GM19467 (cell line): ENCODE results near the gene COPG2.
A peak's percentile ranks its signal among the peaks of the same experiment; 100 is the strongest.
"Not testable (repeated sequence)": the region's sequence is repeated elsewhere in the genome, so short reads cannot be mapped to it uniquely, and the experiment has no call there.

Experiments used
- ATAC-seq: cut with Tn5 transposase; IDR thresholded peaks from one replicate; pipeline ENCODE4 v1.9.1; 2021; ENCODE audit warnings: mild to moderate bottlenecking, moderate library complexity; ENCODE audit not compliant: unreplicated experiment

COPG2 gene

DNA sequence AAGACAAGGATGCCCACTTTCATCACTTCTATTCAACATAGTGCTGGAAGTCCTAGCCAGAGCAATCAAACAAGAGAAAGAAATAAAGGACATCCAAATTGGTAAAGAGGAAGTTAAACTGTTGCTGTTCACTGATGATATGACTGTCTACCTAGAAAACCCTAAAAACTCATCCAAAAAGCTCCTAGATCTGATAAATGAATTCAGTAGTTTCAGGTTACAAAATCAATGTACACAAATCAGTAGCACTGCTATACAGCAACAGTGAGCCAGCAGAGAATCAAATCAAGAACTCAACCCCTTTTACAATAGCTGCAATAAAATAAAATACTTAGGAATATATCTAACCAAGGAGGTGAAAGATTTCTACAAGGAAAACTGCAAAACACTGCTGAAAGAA, 98.4 kb downstream of the COPG2 start:
- not testable (repeated sequence) for ATAC-seq

DNA sequence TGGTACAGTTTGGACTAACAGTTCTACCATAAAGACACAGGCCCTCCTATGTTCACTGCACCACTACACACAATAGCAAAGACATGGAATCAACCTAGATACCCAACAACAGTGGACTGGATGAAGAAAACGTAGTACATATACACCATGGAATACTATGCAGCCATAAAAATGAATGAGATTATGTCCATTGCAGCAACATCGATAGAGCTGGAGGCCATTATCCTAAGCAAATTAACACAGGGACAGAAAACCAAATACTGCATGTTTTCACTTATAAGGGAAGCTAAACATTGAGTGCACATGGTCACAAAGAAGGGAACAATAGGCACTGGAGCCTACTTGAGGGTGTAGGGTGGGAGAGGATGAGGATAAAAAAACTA, 101.7 kb downstream of the COPG2 start:
- ATAC-seq, result no peak

DNA sequence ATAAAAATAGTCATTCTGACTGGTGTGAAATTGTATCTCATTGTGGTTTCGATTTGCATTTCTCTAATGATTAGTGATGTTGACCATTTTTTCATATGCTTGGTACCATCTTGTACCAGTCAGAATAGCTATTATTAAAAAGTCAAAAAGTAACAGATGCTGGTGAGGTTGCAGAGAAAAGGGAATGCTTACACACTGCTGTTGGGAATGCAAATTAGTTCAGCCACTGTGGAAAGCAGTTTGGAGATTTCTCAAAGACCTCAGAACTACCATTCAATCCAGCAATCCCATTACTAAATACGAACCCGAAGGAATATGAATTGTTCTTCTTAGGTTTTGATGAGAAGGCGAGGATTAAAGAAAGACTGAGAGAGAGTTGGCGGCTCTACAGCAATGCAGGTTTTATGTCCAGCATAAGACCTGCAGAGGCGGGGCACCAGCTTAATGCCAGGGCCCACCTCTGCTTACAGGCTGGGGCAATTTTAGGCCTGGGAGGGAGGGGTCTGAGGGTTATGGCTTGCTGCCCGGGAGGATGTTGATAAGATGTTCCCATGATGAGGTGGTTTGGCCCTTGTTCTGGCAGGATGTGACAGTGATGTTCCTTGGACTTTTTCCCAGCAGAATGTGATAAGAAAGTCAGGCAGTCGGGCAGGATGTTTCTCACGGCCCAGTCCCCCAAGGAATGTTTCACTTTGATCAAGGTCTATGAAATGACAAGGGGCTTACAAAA, 102.2 kb downstream of the COPG2 start:
- ATAC-seq, result no peak

DNA sequence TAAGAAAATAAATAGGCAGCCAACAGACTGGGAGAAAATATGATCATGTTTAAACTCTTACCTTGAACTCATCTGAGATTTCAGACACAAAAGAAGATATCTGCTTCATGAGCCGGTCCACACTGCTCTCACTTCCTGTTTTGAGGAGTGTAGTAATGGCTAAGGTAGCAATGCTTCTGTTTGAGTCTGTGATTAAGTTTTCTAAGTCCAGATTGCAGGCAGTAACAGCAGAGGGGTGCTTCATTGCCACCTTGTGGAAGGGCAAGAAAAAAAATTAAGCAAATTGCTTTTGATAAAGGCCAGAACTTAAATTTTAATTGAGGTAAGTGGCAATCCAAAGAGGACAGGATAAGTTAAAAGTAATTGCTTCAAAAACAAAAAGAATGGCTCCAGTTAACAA, 107.6 kb downstream of the COPG2 start:
- peak; percentile 77 for ATAC-seq

DNA sequence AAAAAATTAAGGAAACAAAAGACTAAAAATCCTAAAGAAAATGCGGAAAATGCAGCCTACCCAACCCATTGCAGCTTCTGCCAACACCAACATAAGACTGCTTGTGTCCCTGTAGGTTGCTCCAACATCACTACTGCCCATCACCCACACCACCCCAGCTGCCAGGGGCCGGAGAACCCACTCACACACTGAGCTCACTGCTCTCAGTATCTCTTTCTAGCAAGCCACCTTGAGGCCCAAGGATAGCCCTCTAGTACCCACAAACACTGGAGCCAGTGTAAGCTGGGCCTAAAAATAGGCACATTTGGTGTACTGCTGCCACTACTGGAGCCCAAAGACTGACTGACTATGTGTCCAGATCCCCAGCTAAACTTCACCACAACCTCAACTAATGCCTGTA, 109.4 kb downstream of the COPG2 start:
- no peak for ATAC-seq

DNA sequence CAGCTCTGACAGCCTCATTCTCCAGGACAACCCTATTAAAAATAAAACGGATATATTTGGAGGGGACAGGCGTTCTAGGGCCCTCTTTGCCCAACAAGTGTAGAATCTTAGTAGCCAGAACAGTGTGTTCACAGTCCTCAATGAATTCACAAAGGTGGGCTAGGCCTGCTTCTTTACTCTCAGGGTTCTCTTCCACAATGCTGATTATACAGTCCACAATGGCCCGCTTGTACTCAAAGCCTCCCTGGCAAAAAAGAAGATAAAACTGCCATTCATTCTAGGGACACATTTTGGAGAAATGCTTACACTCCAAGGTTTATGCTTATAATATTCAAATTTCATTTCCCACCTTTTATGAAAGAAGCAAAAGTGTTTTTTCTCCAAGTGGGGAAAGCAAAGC, 114.1 kb downstream of the COPG2 start:
- ATAC-seq, result no peak

DNA sequence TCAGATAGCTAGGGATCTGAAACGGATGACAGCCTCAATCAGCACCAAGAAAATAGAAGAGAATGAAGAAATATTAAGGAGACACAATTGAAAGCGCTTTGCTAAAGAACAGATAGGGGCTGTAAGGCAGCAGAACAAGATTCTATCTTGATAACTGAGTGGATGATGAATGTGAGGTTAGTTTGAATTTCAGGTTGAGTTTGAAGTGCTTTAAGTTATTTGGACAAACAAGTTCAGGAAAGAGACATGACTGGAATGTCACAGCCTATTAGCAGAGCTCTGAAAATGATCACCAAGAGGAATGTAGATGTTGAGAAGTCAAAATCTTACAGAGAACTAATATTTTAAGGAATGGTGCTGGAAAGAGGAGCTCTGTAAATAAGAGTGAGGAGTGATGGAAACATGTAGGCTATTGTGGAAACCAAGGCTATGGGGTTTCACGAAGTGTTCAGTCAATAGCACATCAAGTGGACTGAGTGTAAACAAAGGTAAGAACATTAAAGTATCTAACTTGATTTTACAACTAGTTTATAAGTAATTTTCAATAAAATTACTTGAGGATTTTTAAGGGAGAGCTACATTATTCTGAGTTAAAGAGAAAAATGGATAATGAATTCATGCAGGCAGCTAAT, 115.0 kb downstream of the COPG2 start:
- no peak for ATAC-seq

DNA sequence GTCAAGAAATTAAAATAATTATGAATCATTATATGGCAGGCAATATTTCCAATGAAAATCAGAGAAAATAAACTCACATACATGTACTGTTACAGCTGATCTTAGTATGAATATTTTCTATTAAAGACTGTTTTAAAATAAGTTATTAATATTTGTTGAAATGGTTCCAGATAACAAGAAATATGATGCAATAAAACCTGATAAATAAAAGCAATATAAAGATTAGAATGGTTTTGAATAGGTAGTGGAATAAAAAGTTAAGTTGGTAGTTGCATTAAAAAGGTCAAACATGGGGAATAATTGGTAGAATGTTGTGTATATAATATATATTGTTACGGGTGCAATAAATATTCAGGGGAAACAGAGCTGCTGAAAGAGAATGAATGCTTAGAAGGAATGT, 124.2 kb downstream of the COPG2 start:
- ATAC-seq, result no peak

DNA sequence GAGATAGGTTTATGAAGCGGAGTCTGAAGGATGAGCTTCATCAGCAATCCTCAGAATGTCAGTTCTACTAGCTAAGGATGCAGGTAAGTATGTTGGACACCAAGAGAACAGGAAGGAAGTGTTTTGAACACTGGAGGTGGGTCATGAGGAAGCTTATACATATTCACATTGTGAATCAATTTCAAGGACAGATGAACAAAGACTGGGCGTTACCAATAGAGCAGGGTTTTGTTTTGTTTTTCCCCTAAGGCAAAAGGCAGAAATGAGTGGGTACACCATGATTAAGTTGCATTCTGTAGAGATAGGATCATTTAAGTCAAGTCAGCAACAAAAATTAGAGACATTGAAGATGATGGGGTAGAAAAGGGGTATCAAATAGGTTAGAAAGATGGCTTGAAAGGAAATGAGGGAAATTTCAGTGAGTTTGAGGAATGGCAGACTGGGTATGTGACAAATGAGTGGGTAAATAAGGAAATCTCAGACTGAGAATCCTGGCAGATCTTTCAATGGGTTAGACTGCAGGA, 125.0 kb downstream of the COPG2 start:
- no peak for ATAC-seq

DNA sequence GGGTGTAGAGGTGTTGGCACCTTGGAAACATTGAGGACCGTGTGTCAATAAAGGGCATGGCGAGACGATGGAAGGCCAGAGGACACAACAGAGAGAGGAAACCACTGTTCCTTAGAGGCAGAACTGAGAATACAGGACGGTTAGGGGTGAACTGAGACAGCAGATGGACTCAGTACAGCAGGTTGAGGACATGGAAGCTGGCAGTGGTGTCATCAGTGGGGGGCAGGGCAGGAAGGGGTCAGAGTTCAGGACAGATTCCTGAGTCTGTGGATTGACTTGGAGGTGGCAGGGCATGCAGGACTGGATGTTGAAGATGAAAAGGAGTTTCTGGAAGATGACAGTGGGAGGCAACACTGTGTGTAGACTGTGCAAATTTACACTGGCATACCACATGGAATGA, 126.3 kb downstream of the COPG2 start:
- not testable (repeated sequence) for ATAC-seq

DNA sequence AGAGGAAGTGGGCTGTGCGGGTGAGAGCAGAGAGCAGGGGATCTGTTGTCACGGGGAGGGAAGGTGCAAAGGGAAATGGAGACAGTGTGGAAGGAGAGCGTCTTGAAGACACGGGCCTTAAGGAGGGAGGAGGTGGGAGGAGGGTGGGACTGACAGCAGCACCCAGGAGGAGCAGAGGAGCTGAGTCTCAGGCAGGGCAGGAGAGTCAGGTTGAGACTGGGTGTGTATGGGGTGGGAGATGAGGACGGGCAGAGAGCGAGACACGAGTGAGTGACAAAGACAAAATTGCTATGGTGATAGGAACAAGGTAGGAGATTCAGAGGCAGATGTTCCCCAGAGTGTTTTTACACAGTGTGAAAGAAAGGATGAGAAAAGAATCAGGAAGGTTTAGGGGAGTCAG, 127.3 kb downstream of the COPG2 start:
- not testable (repeated sequence) for ATAC-seq

DNA sequence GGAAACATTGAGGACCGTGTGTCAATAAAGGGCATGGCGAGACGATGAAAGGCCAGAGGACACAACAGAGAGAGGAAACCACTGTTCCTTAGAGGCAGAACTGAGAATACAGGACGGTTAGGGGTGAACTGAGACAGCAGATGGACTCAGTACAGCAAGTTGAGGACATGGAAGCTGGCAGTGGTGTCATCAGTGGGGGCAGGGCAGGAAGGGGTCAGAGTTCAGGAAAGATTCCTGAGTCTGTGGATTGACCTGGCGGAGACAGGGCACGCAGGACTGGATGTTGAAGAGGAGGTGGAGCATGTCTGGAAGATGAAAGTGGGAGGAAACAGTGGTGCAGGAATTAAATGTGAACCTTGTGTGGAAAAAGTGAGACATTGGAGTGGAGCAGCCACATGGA, 130.7 kb downstream of the COPG2 start:
- ATAC-seq, result not testable (repeated sequence)

DNA sequence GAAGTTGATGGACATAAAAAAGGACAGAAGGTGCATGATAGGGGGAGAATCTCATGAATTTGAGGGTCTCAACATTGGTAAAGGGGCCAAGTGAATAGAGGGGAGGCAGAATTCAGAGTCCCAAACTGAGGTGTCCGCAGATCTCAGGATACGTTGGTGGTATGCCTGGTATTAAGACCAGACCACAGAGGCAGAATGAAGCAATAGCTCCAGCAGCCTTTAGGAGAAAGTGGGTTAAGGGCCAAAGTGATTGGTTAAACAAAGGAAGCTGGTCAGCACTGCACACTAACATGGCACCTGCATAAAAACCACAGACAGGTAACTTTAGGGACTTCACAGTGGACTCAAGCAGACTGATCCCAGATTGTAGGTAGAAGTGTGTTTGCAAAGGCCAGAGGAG, 139.1 kb downstream of the COPG2 start:
- no peak for ATAC-seq

DNA sequence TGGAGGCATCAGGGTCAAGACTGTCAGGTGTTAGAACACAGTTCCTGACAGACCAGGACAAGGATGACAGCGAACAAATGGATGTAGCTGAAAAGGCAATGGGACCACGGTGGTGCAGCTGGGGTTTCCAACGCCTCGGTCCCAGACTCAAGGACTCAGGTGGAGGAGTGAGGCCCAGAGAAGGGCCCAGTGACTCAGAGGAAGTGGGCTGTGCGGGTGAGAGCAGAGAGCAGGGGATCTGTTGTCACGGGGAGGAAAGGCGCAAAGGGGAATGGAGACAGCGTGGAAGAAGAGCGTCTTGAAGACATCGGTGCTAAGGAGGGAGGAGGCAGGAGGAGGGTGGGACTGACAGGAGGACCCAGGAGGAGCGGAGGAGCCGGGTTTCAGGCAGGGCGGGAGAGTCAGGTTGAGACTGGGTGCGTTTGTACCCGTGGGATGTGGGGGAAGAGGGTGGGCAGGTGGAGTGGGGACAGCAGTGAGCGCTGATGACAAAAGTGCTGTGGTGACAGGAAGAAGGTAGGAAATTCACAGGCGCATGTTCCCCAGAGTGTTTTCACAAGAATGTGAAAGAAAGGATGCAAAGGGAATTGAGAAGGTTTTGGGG, 140.7 kb downstream of the COPG2 start:
- not testable (repeated sequence) for ATAC-seq

DNA sequence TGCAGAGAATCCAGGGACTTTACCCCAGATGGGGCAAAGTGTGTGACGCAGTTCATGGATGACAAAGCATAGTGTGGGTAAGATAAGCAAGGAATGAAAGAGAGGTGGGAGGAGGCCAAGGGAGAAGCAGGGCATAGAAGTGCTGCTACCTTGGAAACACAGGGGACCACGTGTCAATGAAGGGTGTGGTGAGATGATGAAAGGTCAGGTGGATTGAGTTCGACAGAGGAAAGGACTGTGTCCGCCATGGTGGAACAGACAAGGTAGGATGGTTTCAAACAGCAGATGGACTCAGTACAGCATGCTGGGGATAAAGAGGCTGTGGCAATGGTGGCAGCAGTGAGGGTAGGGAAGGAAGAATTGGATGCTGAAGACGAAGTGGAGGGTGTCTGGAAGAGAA, 143.9 kb downstream of the COPG2 start:
- no peak for ATAC-seq

DNA sequence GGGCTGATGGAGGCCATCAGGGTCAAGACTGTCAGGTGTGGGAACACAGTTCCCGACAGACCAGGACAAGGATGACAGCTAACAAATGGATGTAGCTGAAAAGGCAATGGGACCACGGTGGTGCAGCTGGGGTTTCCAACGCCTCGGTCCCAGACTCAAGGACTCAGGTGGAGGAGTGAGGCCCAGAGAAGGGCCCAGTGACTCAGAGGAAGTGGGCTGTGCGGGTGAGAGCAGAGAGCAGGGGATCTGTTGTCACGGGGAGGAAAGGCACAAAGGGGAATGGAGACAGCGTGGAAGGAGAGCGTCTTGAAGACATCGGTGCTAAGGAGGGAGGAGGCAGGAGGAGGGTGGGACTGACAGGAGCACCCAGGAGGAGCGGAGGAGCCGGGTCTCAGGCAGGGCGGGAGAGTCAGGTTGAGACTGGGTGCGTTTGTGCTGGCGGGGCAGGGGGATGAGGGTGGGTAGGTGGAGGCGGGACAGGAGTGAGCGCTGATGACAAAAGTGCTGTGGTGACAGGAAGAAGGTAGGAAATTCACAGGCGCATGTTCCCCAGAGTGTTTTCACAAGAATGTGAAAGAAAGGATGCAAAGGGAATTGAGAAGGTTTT, 144.9 kb downstream of the COPG2 start:
- not testable (repeated sequence) for ATAC-seq

DNA sequence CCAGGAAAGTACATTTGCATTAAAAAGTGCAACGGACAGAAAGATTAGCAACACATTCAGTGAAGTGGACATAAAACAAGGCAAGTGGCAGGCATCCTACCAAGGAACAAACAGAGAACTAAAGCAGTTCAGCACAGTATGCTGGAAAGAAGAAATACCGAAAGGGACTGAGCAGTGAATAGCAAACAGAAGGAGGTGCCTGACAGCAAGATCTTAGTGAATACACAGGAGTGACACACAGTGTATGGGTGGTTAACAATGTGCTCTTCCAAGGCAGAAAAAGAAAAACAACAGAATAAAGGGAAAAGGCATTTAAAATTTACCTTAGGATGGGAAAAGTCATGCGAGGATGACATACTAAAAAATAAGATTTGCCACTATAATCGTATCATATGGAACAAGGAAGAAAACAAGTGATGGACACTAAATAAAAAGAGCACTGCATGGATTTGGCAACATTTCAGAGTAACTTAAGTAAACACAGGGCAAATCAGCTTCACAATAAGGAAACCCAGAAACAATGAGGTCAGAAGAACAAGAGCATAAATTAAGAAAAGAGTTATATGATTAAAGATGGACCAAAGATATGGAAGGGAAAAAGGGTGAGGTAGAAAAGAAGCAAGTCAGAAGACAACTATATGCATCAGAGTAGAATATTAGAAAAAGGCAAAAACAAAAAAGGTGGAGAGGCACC, 147.1 kb downstream of the COPG2 start:
- ATAC-seq, result no peak

DNA sequence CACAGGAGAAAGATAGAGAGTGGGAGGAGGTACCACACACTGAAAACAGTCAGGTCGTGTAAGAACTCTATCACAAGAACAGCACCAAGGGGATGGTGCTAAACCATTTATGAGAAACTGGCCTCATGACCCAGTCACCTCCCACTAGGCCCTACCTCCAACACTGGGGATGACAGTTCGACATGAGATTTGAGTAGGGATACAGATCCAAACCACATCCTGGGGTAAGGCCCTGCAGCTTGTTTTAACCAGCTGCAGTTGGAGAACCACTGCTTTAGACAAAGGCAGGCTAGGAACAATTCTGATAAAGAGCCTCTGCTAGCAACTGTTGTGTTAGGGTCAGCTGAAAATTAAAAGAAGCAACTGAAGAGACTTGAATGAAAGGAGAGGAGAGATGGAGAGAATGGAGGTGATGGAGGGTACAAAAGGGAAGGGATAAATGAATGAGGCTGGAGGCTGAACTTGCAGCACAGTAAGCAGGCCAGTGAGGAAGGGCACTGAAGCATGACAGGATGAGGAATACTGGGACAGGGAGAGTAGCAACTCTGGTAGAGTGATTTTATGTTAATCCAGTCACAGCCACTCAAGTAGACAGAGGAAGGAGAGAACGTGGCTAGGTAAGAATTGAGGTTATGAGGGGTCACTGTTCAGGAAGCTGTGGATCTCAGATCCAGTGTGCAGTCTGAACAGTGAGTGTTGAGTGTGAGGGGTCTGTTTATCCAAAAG, 153.1 kb downstream of the COPG2 start:
- no peak for ATAC-seq

DNA sequence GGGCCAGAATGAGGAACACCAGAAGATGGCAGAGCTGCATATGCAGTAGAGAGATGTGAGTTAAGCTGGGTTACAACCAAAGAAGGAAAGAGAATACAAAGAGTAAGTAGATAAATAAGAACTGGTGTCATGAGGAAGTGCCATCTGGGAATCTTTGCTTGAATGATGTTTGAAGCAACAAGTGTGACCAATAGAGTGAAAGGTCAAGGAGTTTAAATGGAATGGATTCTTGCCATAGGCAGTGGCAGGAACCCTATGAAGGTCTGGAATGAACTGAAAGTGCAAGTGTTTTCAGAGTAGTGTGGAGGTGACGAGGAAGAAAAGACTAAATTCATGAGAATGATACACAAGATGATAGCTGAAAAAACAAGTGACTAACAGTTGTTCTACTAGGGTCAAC, 155.1 kb downstream of the COPG2 start:
- no peak for ATAC-seq

DNA sequence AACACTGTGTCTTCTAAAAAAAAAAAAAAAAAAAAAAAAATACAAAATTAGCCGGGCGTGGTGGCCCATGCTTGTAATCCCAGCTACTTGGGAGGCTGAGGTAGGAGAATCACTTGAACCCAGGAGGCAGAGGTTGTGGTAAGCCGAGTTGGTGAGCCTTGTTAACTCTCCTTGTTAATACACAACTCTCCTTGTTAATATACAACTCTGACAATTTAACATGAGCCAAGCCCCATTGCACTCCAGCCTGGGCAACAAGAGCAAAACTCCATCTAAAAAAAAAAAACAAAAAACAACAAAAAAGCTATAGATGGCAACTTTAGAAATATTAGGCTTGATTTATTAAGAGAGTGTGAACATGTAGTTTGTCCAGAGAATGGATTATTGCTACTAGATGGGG, 156.5 kb downstream of the COPG2 start:
- not testable (repeated sequence) for ATAC-seq
